ENCODE data around the gene PPP1R14B. TPM values are rescaled to one million over a fixed set of nuclear protein-coding genes. Genes with fewer than 3 reads are reported as not detected.

The PPP1R14B gene
- total and polyA plus RNA-seq, 2 of the 13 experiments (the other 11 are each of a cell fraction or from before 2014, with no cell fraction given): 110 to 148 TPM

GRCh38 chr11:64263021-64263946, 16.5 kb upstream of the PPP1R14B start:
- H3K9ac ChIP-seq (ENCODE audit: insufficient read depth, low read depth, low read length): no peak overlapping the region
- ATAC-seq (no peak), FAIRE-seq (no peak), DNase-seq (ENCODE audit: low spot score) (no peak)
- intact Hi-C loops (cut with micrococcal nuclease; ENCODE audit: unreplicated experiment): no loop called here
- no TSS peak for BruUV-seq (replicated peaks)
- no peaks in the 10 kb centered on the region for H3K79me2 ChIP-seq (ENCODE audit: insufficient read depth, low read length)
- no peaks in the 10 kb centered on the region for H3K9me3 ChIP-seq (ENCODE audit: low read length)
- H3K4me2 ChIP-seq (ENCODE audit: low read depth, low read length): no peak overlapping the region
- peaks cover 8% of the 10 kb centered on the region for H3K4me1 ChIP-seq (ENCODE audit: insufficient read depth, low read length)
- CTCF ChIA-PET (ENCODE audit: low intra/inter-chr PET ratio, low total read pairs): no interaction called here
- no peak overlapping the region for H2AFZ ChIP-seq (ENCODE audit: low read length)
- no peak overlapping the region for H3K27ac ChIP-seq (ENCODE audit: extremely low read length, insufficient read depth, low read length)
- 86% methylated on average over 2 of the region's 29 CpGs for WGBS (ENCODE audit: low lambda C conversion rate)
- in situ Hi-C loops (cut with HindIII; ENCODE audit: extremely low pct_ligation_motif_present, low pct_unique_long_range_greater_than_20kb): no loop called here
- no peaks in the 10 kb centered on the region for H4K20me1 ChIP-seq (ENCODE audit: insufficient read depth, low read length)
- no peak for TF ChIP-seq KLF6 (CRISPR knock-in tag; IDR thresholded peaks at IDR 0.05)
- no peak for TF ChIP-seq MAFG (CRISPR knock-in tag; IDR thresholded peaks at IDR 0.05)
- no peak for TF ChIP-seq ZFP1 (CRISPR knock-in tag; IDR thresholded peaks at IDR 0.05)
- no peak for TF ChIP-seq ZBTB20 (CRISPR knock-in tag; IDR thresholded peaks at IDR 0.05; ENCODE audit: borderline replicate concordance, low read depth)
- TF ChIP-seq ZNF609 (CRISPR knock-in tag; IDR thresholded peaks at IDR 0.05; ENCODE audit: borderline replicate concordance): no peak
- TF ChIP-seq ZNF251 (CRISPR knock-in tag; IDR thresholded peaks at IDR 0.05): no peak
- no peak for TF ChIP-seq KLF15 (CRISPR knock-in tag; IDR thresholded peaks at IDR 0.05; ENCODE audit: borderline replicate concordance)
- TF ChIP-seq PRMT3 (CRISPR knock-in tag; IDR thresholded peaks at IDR 0.05; ENCODE audit: borderline replicate concordance, low read depth): no peak
- no peak for TF ChIP-seq FLYWCH1 (CRISPR knock-in tag; IDR thresholded peaks at IDR 0.05)
- TF ChIP-seq ETS1 (CRISPR knock-in tag; IDR thresholded peaks at IDR 0.05): no peak
- no peak for TF ChIP-seq ZFAT (CRISPR knock-in tag; conservative IDR thresholded peaks at IDR 0.05)
- no peak for TF ChIP-seq PTBP1 (IDR thresholded peaks at IDR 0.05; ENCODE audit: low read depth, low read length, poor library complexity, severe bottlenecking)
- TF ChIP-seq ZNF761 (CRISPR knock-in tag; conservative IDR thresholded peaks at IDR 0.05): no peak
- no peak for TF ChIP-seq ZBTB42 (CRISPR knock-in tag; IDR thresholded peaks at IDR 0.05)
- H3K27me3 ChIP-seq (ENCODE audit: control insufficient read depth in 1 of 2, insufficient read depth in 2 of 2, low read length in 2 of 2): no peaks in the 10 kb centered on the region
- peaks cover 8 to 35% of the 10 kb centered on the region in 2 experiments; a peak in 4 of 5 replicates for H3K36me3 ChIP-seq (replicated peaks in 1 of 2; ENCODE audit: control insufficient read depth in 1 of 2, insufficient read depth in 2 of 2, low read length in 2 of 2)
- POLR2A ChIA-PET: no interaction called here
- no peak overlapping the region for H3K4me3 ChIP-seq (replicated peaks in 1 of 3; ENCODE audit: insufficient read depth in 1 of 3, low read depth in 2 of 3, low read length in 3 of 3)

Measured in HepG2 (cell line).